ENCODE data around the gene NDN. TPM values are rescaled to one million over a fixed set of nuclear protein-coding genes. Genes with fewer than 3 reads are reported as not detected.

NDN gene
- total and polyA plus RNA-seq, 10 donors = 10.4 to 54.1 (median 26.6) TPM

GRCh38 chr15:23708332-23708731, 21.2 kb upstream of the NDN start:
- H3K27ac ChIP-seq = no peak overlapping the region
- intact Hi-C loops (cut with DNase I; ENCODE audit: low total_unique reads) = no loop called here

GRCh38 chr15:23695282-23695681, 8.2 kb upstream of the NDN start:
- no peak for DNase-seq

More at GRCh38 chr15:23708332-23708731, 21.2 kb upstream of the NDN start:
- Histone ChIP-seq H3K36me3 (no peaks in the 10 kb centered on the region), H3K4me1 (no peaks in the 10 kb centered on the region), H3K9me3 (peaks cover 0 to 36% (median 4%) of the 10 kb centered on the region in 8 donors), H3K4me3 (no peak overlapping the region), H3K27me3 (replicated peaks in 1 of 7) (no peaks in the 10 kb centered on the region)
- no peak for DNase-seq
- WGBS, 5 donors = 56 to 79% (median 72%) methylated on average over 1 of the region's 1 CpG
- TF ChIP-seq, protein P1, sequence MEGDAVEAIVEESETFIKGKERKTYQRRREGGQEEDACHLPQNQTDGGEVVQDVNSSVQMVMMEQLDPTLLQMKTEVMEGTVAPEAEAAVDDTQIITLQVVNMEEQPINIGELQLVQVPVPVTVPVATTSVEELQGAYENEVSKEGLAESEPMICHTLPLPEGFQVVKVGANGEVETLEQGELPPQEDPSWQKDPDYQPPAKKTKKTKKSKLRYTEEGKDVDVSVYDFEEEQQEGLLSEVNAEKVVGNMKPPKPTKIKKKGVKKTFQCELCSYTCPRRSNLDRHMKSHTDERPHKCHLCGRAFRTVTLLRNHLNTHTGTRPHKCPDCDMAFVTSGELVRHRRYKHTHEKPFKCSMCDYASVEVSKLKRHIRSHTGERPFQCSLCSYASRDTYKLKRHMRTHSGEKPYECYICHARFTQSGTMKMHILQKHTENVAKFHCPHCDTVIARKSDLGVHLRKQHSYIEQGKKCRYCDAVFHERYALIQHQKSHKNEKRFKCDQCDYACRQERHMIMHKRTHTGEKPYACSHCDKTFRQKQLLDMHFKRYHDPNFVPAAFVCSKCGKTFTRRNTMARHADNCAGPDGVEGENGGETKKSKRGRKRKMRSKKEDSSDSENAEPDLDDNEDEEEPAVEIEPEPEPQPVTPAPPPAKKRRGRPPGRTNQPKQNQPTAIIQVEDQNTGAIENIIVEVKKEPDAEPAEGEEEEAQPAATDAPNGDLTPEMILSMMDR (IDR thresholded peaks at IDR 0.05 in 8 of 11, conservative IDR thresholded peaks at IDR 0.05 in 3 of 11) = no peak
- no peak for TF ChIP-seq POLR2AphosphoS5 (IDR thresholded peaks at IDR 0.05)
- TF ChIP-seq POLR2A (IDR thresholded peaks at IDR 0.05) = no peak

DNA sequence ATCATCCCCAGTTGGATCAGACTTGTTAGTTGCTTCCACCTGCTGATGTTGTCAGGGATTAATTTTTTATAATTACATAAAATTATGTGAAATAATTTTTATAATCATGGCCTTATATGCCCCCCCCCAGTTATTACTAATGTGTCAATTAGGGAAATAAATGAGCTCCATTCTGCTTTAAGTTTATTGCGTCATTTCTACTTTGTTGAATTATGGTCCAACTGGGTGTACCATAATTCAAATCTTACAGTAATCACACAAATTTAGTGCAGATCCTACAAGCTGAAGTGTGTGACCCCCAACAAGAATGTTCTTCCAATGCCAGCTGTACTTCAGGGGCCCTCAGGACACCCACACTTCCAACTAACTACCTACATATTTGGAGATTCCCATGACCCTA, 7.5 kb upstream of the NDN start:
- TF ChIP-seq, protein P1 (IDR thresholded peaks at IDR 0.05 in 8 of 11, conservative IDR thresholded peaks at IDR 0.05 in 3 of 11) = no peak
- no peak for TF ChIP-seq POLR2AphosphoS5 (IDR thresholded peaks at IDR 0.05)
- TF ChIP-seq POLR2A (IDR thresholded peaks at IDR 0.05) = no peak
- Histone ChIP-seq H3K36me3 (no peaks in the 10 kb centered on the region), H3K9me3 (peaks cover 0 to 12% (median 1%) of the 10 kb centered on the region in 8 donors), H3K4me3 (no peak overlapping the region), H3K4me1 (no peaks in the 10 kb centered on the region), H3K27ac (no peak overlapping the region), H3K27me3 (replicated peaks in 1 of 7) (no peaks in the 10 kb centered on the region)
- 87 to 100% (median 94%) methylated on average over 1 of the region's 1 CpG for WGBS, 5 donors
- intact Hi-C loops (cut with DNase I; ENCODE audit: low total_unique reads) = no loop called here
- no peak for DNase-seq

More at GRCh38 chr15:23695282-23695681, 8.2 kb upstream of the NDN start:
- Histone ChIP-seq H3K27me3 (replicated peaks in 1 of 7) (no peaks in the 10 kb centered on the region), H3K9me3 (peaks cover 0 to 12% (median 1%) of the 10 kb centered on the region in 8 donors), H3K27ac (no peak overlapping the region), H3K4me3 (no peak overlapping the region), H3K4me1 (no peaks in the 10 kb centered on the region), H3K36me3 (no peaks in the 10 kb centered on the region)
- intact Hi-C loops (cut with DNase I; ENCODE audit: low total_unique reads) = no loop called here
- 61 to 79% (median 73%) methylated on average over 2 of the region's 2 CpGs for WGBS, 5 donors
- TF ChIP-seq, protein P1 (IDR thresholded peaks at IDR 0.05 in 8 of 11, conservative IDR thresholded peaks at IDR 0.05 in 3 of 11) = no peak
- TF ChIP-seq POLR2AphosphoS5 (IDR thresholded peaks at IDR 0.05) (no peak), POLR2A (IDR thresholded peaks at IDR 0.05) (no peak)

GRCh38 chr15:23690450-23690852, 3.3 kb upstream of the NDN start:
- DNase-seq = no peak
- Histone ChIP-seq H3K4me1 (peaks cover 0 to 8% (median 0%) of the 10 kb centered on the region in 6 donors), H3K27me3 (replicated peaks in 1 of 7) (peaks cover 0 to 23% (median 0%) of the 10 kb centered on the region in 7 donors), H3K4me3 (no peak overlapping the region), H3K9me3 (peaks cover 0 to 16% (median 1%) of the 10 kb centered on the region in 8 donors), H3K27ac (no peak overlapping the region), H3K36me3 (no peaks in the 10 kb centered on the region)
- intact Hi-C loops (cut with DNase I; ENCODE audit: low total_unique reads) = no loop called here
- TF ChIP-seq POLR2AphosphoS5 (IDR thresholded peaks at IDR 0.05) (no peak), POLR2A (IDR thresholded peaks at IDR 0.05) (no peak)
- TF ChIP-seq, protein P1 (IDR thresholded peaks at IDR 0.05 in 8 of 11, conservative IDR thresholded peaks at IDR 0.05 in 3 of 11) = no peak
- 65 to 77% (median 71%) methylated on average over 4 to 5 of the region's 5 CpGs for WGBS, 5 donors

Data from spleen (tissue), 11 donors.